WTC11 (cell line): ENCODE measurements around the gene TMEM108. TPM values are rescaled to one million over a fixed set of nuclear protein-coding genes. Genes with fewer than 3 reads are reported as not detected.

Experiments
- ATAC-seq: fragments of 200-7000 bp; cut with Tn5 transposase; 2 replicates; pipeline ENCODE4 v1.10.0; 2021; ENCODE audit warnings: mild to moderate bottlenecking, moderate library complexity
- CTCF ChIA-PET: fragments of 300-600 bp; sonication (Branson Sonifier 250); formaldehyde crosslinking; loops from one replicate; lab custom pipeline; 2021; ENCODE audit warnings: antibody characterized with exemption; lab: Charles Lee
- POLR2A ChIA-PET: fragments of 350-600 bp; sonication (Branson Sonifier 250); formaldehyde crosslinking; loops from one replicate; lab custom pipeline; 2021; ENCODE audit warnings: antibody characterized with exemption; lab: Charles Lee
- DNase-seq: peaks from one replicate; pipeline ENCODE4 v3.0.0; 2021; ENCODE audit warnings: low spot score
- H3K27ac Mint-ChIP-seq: 2 replicates; pipeline ENCODE4 v1.8.0; 2021; ENCODE audit warnings: mixed read lengths
- H3K27me3 Mint-ChIP-seq: 2 replicates; pipeline ENCODE4 v1.8.0; 2021; ENCODE audit warnings: low read depth, mild to moderate bottlenecking, moderate library complexity, mixed read lengths
- H3K36me3 Mint-ChIP-seq: 2 replicates; pipeline ENCODE4 v1.8.0; 2021; ENCODE audit warnings: mixed read lengths
- H3K4me1 Mint-ChIP-seq: 2 replicates; pipeline ENCODE4 v1.8.0; 2022; ENCODE audit warnings: mixed read lengths
- H3K4me3 Mint-ChIP-seq: 2 replicates; pipeline ENCODE4 v1.8.0; 2021; ENCODE audit warnings: mild to moderate bottlenecking, moderate library complexity, mixed read lengths
- H3K9me3 Mint-ChIP-seq: 2 replicates; pipeline ENCODE4 v1.8.0; 2021; ENCODE audit warnings: mixed read lengths
- AFF4 ChIP-seq: sonication (generic); formaldehyde crosslinking; IDR thresholded peaks from 2 replicates; pipeline ENCODE4 v1.8.1; 2023; ENCODE audit warnings: mild to moderate bottlenecking, missing genetic modification reagents, borderline replicate concordance
- E2F1 ChIP-seq: sonication (generic); formaldehyde crosslinking; IDR thresholded peaks from 2 replicates; pipeline ENCODE4 v1.8.0; 2022; ENCODE audit warnings: mild to moderate bottlenecking, missing genetic modification reagents
- ESRRA ChIP-seq: sonication (generic); formaldehyde crosslinking; IDR thresholded peaks from 2 replicates; pipeline ENCODE4 v1.8.1; 2022; ENCODE audit warnings: mild to moderate bottlenecking, missing genetic modification reagents, borderline replicate concordance
- FOXJ3 ChIP-seq: sonication (generic); formaldehyde crosslinking; IDR thresholded peaks from 2 replicates; pipeline ENCODE4 v1.9.0; 2021; ENCODE audit warnings: missing genetic modification reagents, mild to moderate bottlenecking, borderline replicate concordance
- FOXK1 ChIP-seq: sonication (generic); formaldehyde crosslinking; IDR thresholded peaks from 2 replicates; pipeline ENCODE4 v1.8.0; 2022; ENCODE audit warnings: mild to moderate bottlenecking, moderate library complexity, missing genetic modification reagents
- GABPB1 ChIP-seq: sonication (generic); formaldehyde crosslinking; IDR thresholded peaks from 2 replicates; pipeline ENCODE4 v1.8.1; 2023; ENCODE audit warnings: mild to moderate bottlenecking, missing genetic modification reagents
- JAZF1 ChIP-seq: fragments of 250-450 bp; sonication (Bioruptor Pico); IDR thresholded peaks from 2 replicates; pipeline ENCODE4 v1.9.0; 2021; ENCODE audit warnings: moderate library complexity, mild to moderate bottlenecking, inconsistent platforms
- JUN ChIP-seq: sonication (generic); formaldehyde crosslinking; IDR thresholded peaks from 2 replicates; pipeline ENCODE4 v1.8.0; 2023; ENCODE audit warnings: mild to moderate bottlenecking, missing genetic modification reagents
- NFATC4 ChIP-seq: fragments of 250-450 bp; sonication (Bioruptor Pico); IDR thresholded peaks from 2 replicates; pipeline ENCODE4 v1.9.0; 2021; ENCODE audit warnings: mild to moderate bottlenecking
- TP53 ChIP-seq: sonication (generic); formaldehyde crosslinking; IDR thresholded peaks from 2 replicates; pipeline ENCODE4 v1.8.1; 2023; ENCODE audit warnings: mild to moderate bottlenecking, missing genetic modification reagents
- ZNF317 ChIP-seq: sonication (generic); formaldehyde crosslinking; IDR thresholded peaks from 2 replicates; pipeline ENCODE4 v1.8.1; 2023; ENCODE audit warnings: low read depth, mild to moderate bottlenecking, moderate library complexity, missing genetic modification reagents, borderline replicate concordance
- ZNF532 ChIP-seq: fragments of 250-450 bp; sonication (Bioruptor Pico); IDR thresholded peaks from 2 replicates; pipeline ENCODE4 v1.9.0; 2021; ENCODE audit warnings: mild to moderate bottlenecking, borderline replicate concordance
- total RNA-seq: library from RNA; stranded (reverse); gene quantifications from 3 replicates; pipeline ENCODE4 v1.2.3, GENCODE V29; 2021
- TF ChIP-seq, protein P1 (sequence below): sonication (generic); formaldehyde crosslinking; IDR thresholded peaks from 2 replicates; pipeline ENCODE4 v1.8.0; 2023; ENCODE audit warnings: mild to moderate bottlenecking, missing genetic modification reagents
- TF ChIP-seq, protein P2 (sequence below): fragments of 250-450 bp; sonication (Bioruptor Pico); IDR thresholded peaks from 2 replicates; pipeline ENCODE4 v2.1.2; 2022; ENCODE audit warnings: mild to moderate bottlenecking, moderate library complexity
- TF ChIP-seq, protein P3 (sequence below): fragments of 250-450 bp; sonication (Bioruptor Pico); IDR thresholded peaks from 2 replicates; pipeline ENCODE4 v1.9.0; 2021; ENCODE audit warnings: moderate library complexity, mild to moderate bottlenecking, inconsistent platforms, borderline replicate concordance
- TF ChIP-seq, protein P4 (sequence below): sonication (generic); formaldehyde crosslinking; IDR thresholded peaks from 2 replicates; pipeline ENCODE4 v1.8.1; 2022; ENCODE audit warnings: missing genetic modification reagents, borderline replicate concordance

The TMEM108 gene
- total RNA-seq, 1 experiment from 2014 or later = 14.7 TPM

GRCh38 chr3:133303430-133303829 is 265.2 kb downstream of the TMEM108 start (continued):
- no peak for TF ChIP-seq FOXK1 (CRISPR knock-in tag)
- TF ChIP-seq, protein P1, sequence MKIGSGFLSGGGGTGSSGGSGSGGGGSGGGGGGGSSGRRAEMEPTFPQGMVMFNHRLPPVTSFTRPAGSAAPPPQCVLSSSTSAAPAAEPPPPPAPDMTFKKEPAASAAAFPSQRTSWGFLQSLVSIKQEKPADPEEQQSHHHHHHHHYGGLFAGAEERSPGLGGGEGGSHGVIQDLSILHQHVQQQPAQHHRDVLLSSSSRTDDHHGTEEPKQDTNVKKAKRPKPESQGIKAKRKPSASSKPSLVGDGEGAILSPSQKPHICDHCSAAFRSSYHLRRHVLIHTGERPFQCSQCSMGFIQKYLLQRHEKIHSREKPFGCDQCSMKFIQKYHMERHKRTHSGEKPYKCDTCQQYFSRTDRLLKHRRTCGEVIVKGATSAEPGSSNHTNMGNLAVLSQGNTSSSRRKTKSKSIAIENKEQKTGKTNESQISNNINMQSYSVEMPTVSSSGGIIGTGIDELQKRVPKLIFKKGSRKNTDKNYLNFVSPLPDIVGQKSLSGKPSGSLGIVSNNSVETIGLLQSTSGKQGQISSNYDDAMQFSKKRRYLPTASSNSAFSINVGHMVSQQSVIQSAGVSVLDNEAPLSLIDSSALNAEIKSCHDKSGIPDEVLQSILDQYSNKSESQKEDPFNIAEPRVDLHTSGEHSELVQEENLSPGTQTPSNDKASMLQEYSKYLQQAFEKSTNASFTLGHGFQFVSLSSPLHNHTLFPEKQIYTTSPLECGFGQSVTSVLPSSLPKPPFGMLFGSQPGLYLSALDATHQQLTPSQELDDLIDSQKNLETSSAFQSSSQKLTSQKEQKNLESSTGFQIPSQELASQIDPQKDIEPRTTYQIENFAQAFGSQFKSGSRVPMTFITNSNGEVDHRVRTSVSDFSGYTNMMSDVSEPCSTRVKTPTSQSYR (CRISPR knock-in tag) = no peak
- TF ChIP-seq, protein P2, sequence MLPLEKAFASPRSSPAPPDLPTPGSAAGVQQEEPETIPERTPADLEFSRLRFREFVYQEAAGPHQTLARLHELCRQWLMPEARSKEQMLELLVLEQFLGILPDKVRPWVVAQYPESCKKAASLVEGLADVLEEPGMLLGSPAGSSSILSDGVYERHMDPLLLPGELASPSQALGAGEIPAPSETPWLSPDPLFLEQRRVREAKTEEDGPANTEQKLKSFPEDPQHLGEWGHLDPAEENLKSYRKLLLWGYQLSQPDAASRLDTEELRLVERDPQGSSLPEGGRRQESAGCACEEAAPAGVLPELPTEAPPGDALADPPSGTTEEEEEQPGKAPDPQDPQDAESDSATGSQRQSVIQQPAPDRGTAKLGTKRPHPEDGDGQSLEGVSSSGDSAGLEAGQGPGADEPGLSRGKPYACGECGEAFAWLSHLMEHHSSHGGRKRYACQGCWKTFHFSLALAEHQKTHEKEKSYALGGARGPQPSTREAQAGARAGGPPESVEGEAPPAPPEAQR (CRISPR knock-in tag) = no peak

DNA sequence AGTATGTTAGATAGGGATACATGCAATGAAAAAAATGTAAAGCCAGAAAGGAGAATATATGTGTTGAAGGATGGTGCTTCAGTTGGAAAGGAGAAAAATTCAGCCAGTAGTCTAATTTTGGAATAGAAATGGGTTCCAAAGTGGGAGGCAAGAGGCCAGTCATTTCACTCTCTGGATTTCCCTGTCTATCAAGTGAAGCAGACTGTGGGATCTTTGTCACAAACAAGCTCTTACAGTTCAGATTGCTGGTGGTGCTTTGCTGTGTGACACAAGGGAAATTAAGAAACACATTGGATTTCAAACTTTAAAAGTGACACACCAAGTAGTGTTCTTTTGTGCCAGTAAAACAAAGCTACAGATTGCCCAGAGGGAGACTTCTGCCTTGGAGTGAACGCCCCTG is 279.7 kb downstream of the TMEM108 start:
- ATAC-seq = no peak
- DNase-seq = no peak
- Mint-ChIP-seq H3K4me1 (0 out of 2 replicates have a peak, but pooled peaks cover 3% of the 10 kb centered on the region), H3K4me3 (no peak overlapping the region), H3K27me3 (no peaks in the 10 kb centered on the region), H3K36me3 (peaks cover 18% of the 10 kb centered on the region), H3K9me3 (peaks cover 41% of the 10 kb centered on the region), H3K27ac (no peak overlapping the region)
- CTCF ChIA-PET = no interaction called here
- POLR2A ChIA-PET = no interaction called here
- TF ChIP-seq, protein P3, sequence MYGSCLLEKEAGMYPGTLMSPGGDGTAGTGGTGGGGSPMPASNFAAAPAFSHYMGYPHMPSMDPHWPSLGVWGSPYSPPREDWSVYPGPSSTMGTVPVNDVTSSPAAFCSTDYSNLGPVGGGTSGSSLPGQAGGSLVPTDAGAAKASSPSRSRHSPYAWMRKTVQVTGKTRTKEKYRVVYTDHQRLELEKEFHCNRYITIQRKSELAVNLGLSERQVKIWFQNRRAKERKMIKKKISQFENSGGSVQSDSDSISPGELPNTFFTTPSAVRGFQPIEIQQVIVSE (CRISPR knock-in tag) = no peak
- TF ChIP-seq E2F1 (CRISPR knock-in tag) (no peak), TP53 (CRISPR knock-in tag) (no peak), JUN (CRISPR knock-in tag) (no peak), GABPB1 (no peak), FOXJ3 (no peak), ZNF317 (CRISPR knock-in tag) (no peak), ZNF532 (no peak)

DNA sequence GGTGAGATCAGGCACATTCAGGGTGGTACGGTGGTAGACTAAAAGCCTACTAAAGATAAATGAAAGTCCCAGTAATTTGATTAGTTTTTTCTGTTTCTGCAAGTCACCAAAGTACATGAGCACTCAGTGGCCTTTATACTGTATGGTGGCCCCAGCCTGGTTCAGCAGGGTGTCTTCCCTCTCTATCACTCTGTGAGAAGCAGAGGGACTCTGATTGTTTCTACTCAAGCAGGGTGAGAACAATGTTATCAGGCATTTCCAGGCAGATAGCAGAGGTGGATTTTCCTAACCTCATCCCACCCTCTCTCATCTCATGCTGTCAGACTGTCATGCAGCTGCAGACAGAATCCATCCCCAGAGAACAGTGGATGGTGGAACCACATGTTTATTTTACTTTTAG is 290.2 kb downstream of the TMEM108 start:
- DNase-seq = no peak
- ChIA-PET CTCF (no interaction called here), POLR2A (no interaction called here)
- Mint-ChIP-seq H3K36me3 (0 out of 2 replicates have a peak, but pooled peaks cover 6% of the 10 kb centered on the region), H3K27ac (no peak overlapping the region), H3K4me3 (no peak overlapping the region), H3K27me3 (no peaks in the 10 kb centered on the region), H3K9me3 (peaks cover 16% of the 10 kb centered on the region), H3K4me1 (peaks cover 14% of the 10 kb centered on the region)
- no peak for ATAC-seq
- TF ChIP-seq, protein P4, sequence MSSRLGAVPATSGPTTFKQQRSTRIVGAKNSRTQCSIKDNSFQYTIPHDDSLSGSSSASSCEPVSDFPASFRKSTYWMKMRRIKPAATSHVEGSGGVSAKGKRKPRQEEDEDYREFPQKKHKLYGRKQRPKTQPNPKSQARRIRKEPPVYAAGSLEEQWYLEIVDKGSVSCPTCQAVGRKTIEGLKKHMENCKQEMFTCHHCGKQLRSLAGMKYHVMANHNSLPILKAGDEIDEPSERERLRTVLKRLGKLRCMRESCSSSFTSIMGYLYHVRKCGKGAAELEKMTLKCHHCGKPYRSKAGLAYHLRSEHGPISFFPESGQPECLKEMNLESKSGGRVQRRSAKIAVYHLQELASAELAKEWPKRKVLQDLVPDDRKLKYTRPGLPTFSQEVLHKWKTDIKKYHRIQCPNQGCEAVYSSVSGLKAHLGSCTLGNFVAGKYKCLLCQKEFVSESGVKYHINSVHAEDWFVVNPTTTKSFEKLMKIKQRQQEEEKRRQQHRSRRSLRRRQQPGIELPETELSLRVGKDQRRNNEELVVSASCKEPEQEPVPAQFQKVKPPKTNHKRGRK = no peak
- no peak for TF ChIP-seq FOXJ3
- no peak for TF ChIP-seq ESRRA (CRISPR knock-in tag)
- no peak for TF ChIP-seq NFATC4 (CRISPR knock-in tag)
- TF ChIP-seq AFF4 (CRISPR knock-in tag) = no peak
- no peak for TF ChIP-seq JAZF1 (CRISPR knock-in tag)
